MG63 (cell line): ENCODE measurements around the gene UVRAG. TPM values are rescaled to one million over a fixed set of nuclear protein-coding genes. Genes with fewer than 3 reads are reported as not detected.
"Not testable (repeated sequence)": the region's sequence is repeated elsewhere in the genome, so short reads cannot be mapped to it uniquely, and the experiment has no call there.

Experiments used
- DNase-seq: peaks from one replicate; pipeline ENCODE4 v3.0.0-alpha.2; 2020
- H3K27me3 ChIP-seq: fragments of 250-450 bp; sonication (Bioruptor Pico); 2 replicates; pipeline ENCODE4 v1.5.1; 2020; ENCODE audit warnings: mild to moderate bottlenecking, moderate library complexity
- H3K36me3 ChIP-seq: fragments of 250-450 bp; sonication (Bioruptor Pico); 2 replicates; pipeline ENCODE4 v1.5.1; 2020; ENCODE audit warnings: mild to moderate bottlenecking, moderate library complexity
- H3K4me3 ChIP-seq: fragments of 250-450 bp; sonication (Bioruptor Pico); 2 replicates; pipeline ENCODE4 v1.5.1; 2020; ENCODE audit warnings: mild to moderate bottlenecking, moderate library complexity
- H3K9me3 ChIP-seq: fragments of 250-450 bp; sonication (Bioruptor Pico); 2 replicates; pipeline ENCODE4 v1.5.1; 2020; ENCODE audit warnings: mild to moderate bottlenecking, moderate library complexity
- total RNA-seq: library from RNA; depleted of rRNA; stranded (reverse); fragments of >200 nt; shearing (Covaris generic); gene quantifications from 2 replicates; pipeline ENCODE4 v1.2.3, GENCODE V29; 2014; ENCODE audit warnings: low replicate concordance

Gene UVRAG
- total RNA-seq, 1 experiment from 2014 or later, result 6.9 TPM

- Histone ChIP-seq H3K27me3 (no peaks in the 10 kb centered on the region), H3K4me3 (no peak overlapping the region), H3K36me3 (no peaks in the 10 kb centered on the region), H3K9me3 (no peaks in the 10 kb centered on the region)
- DNase-seq, result no peak
Observed at GRCh38 chr11:76062733-76063132, 247.7 kb downstream of the UVRAG start.

DNA sequence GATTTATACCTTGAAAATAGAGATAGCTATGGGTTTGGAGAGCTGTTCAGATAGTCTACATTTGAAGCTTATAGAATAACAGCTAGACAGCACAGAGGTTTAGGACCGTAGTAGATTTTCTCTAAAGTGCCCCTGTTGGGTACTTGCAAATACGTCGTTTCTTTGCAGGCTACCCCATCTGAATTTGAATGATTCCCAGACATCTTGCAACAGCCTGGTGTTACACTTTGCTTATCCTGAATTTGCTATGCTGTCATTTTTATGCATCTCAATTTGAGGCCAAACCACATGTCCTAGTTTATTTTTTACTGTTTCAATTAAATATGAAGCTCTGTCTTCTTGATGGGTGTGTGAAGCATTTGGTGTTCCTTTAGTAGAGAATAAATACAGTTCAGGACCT lies 249.2 kb downstream of the UVRAG start:
- no peaks in the 10 kb centered on the region; the same call in 1 of the 2 replicates for H3K36me3 ChIP-seq
- H3K27me3 ChIP-seq, result no peaks in the 10 kb centered on the region
- H3K4me3 ChIP-seq, result no peak overlapping the region
- DNase-seq, result no peak
- no peaks in the 10 kb centered on the region for H3K9me3 ChIP-seq

GRCh38 chr11:76067099-76067498 lies 252.1 kb downstream of the UVRAG start:
- no peaks in the 10 kb centered on the region for H3K27me3 ChIP-seq
- peak; percentile 45 for DNase-seq
- H3K4me3 ChIP-seq, result no peak overlapping the region
- H3K36me3 ChIP-seq, result no peaks in the 10 kb centered on the region; the same call in 1 of the 2 replicates
- H3K9me3 ChIP-seq, result no peaks in the 10 kb centered on the region

DNA sequence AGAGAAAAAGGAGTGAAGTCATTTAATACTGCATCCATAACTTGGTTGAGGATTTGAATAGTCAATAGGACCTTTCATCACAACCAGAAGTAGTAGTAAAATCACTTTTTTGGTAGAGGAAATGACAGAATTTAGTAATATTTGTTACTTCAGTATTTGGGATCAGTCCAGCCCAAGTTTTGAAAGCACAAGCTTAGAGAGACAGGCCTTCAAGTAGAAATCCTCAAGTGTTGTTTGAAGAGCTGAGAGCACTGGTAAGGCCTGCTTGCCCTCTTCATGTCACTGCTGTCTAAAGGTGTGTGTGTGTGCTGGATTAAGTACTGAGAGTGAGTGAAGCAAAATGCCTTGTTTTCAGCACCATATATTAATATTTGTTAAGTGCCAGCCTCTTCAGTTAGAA lies 254.0 kb downstream of the UVRAG start:
- DNase-seq, result no peak
- H3K36me3 ChIP-seq, result no peaks in the 10 kb centered on the region; the same call in 1 of the 2 replicates
- H3K27me3 ChIP-seq, result no peaks in the 10 kb centered on the region
- no peaks in the 10 kb centered on the region for H3K9me3 ChIP-seq
- no peak overlapping the region for H3K4me3 ChIP-seq

- no peak overlapping the region for H3K4me3 ChIP-seq
- H3K9me3 ChIP-seq, result no peaks in the 10 kb centered on the region
Observed at GRCh38 chr11:76071090-76071489, 256.1 kb downstream of the UVRAG start.

DNA sequence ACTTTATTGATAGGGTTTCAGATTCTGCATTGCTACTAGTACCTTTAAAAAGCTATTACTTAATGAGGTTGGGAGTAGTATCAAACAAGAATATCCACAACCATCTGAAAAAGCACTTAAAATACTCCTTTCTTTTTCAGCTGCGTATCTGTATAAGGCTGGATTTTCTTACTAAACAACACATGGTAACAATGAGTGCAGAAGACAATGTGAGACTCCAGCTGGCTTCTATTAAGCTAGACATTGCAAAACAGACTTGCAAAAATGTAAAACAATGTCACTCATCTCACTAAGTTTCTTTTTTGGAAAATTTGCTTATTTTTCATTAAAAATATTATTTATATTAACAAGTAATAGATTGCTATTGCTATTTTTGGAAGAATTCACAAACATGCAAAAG lies 258.7 kb downstream of the UVRAG start:
- H3K36me3 ChIP-seq, result no peaks in the 10 kb centered on the region
- H3K9me3 ChIP-seq, result no peaks in the 10 kb centered on the region
- H3K27me3 ChIP-seq, result no peaks in the 10 kb centered on the region
- H3K4me3 ChIP-seq, result no peak overlapping the region
- no peak for DNase-seq

More at GRCh38 chr11:76071090-76071489, 256.1 kb downstream of the UVRAG start:
- H3K27me3 ChIP-seq, result no peaks in the 10 kb centered on the region
- DNase-seq, result no peak
- no peaks in the 10 kb centered on the region; the same call in 1 of the 2 replicates for H3K36me3 ChIP-seq

DNA sequence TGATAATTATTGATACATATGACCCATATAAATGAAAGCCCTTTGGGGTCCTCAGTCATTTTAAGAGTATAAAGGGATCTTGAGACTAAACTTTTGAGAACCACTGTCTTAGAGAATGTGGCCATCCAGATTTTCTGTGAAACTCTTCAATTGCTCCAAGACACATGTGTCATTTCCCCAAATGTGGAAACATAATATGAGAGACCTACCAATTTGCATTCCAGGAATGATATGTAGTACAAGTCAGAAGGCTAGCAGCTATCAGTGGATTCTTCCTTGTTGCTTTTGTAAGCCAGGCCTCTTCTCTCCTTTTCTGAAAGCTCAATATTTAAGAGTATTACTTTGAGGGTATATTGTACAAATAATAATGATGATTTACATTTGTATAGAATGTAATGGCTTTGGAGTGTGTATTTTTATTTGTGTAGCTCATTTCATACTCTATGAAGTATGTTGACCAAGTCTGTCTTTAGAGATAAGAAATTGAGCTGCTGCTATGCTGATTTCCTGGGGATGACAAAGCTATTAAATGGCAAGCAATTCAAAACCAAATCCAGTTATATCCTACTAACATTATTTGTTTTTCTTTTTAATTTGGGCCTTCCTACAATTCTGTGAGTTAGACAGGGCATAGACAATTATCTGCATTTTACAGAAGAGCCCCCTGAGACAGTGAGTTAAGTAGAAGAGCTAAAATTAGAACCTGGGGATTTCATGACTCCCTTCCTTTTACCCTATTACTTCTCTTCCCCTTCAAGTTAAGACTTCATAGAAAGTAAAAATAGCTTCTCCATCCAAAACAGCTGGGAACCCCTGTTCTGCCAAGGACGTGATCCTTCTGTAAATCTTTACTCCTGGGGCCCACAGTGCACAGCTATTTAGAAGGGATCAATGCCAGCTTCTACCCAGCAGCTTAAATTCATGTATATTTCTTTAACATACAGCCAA lies 259.4 kb downstream of the UVRAG start:
- H3K9me3 ChIP-seq, result no peaks in the 10 kb centered on the region
- DNase-seq, result peak; percentile 62
- no peak overlapping the region for H3K4me3 ChIP-seq
- no peaks in the 10 kb centered on the region for H3K27me3 ChIP-seq
- no peaks in the 10 kb centered on the region for H3K36me3 ChIP-seq

GRCh38 chr11:76075716-76076115 lies 260.7 kb downstream of the UVRAG start:
- Histone ChIP-seq H3K4me3 (no peak overlapping the region), H3K36me3 (no peaks in the 10 kb centered on the region), H3K27me3 (no peaks in the 10 kb centered on the region), H3K9me3 (no peaks in the 10 kb centered on the region)
- DNase-seq, result no peak

- H3K4me3 ChIP-seq, H3K36me3 ChIP-seq, H3K9me3 ChIP-seq, H3K27me3 ChIP-seq: not testable (repeated sequence)
- DNase-seq, result peak; percentile 2
Observed at GRCh38 chr11:76076253-76076652, 261.2 kb downstream of the UVRAG start.

DNA sequence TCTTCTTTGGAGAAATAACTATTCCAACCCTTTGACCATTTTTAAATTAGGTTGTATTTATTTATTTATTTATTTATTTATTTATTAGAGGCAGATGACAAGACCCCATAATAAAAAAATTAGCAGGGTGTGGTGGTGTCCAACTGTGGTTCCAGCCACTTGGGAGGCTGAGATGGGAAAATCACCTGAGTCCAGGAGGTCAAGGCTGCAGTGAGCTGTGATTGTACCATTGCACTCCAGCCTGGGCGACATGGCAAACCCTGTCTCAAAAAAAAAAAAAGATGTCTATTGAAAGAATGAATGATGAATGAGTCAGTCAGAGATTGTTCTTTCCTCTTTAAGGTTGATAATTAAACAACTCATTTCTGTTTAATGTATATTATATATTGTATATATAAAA lies 261.7 kb downstream of the UVRAG start:
- H3K9me3 ChIP-seq, result no peaks in the 10 kb centered on the region

DNA sequence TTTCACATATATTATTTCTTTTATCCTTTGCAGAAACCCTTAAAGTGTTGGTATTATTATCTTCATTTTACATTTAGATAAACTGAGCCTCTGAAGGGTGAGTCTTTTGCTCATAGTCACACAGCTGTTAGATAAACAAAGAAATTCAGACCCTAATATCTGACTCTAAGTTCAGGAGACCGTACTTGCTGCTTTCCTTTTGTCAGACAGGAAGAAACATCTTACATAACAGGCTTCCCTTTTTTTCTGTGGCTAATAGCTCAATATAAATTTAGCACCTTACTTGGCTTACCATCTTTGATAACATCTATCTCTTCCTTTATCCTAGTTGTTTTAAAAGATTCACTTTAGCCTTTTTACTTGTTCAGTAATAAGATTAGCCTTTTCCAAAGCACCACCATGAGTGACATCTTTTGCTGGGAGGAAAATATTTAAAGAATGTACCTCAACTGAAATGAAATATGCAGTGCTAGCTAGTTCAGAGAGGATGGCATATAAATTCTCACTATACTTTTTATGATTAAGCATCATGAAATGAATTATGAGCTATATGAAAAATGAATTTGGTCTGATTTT lies 262.7 kb downstream of the UVRAG start:
- Histone ChIP-seq H3K27me3 (no peaks in the 10 kb centered on the region), H3K36me3 (no peaks in the 10 kb centered on the region), H3K4me3 (no peak overlapping the region), H3K9me3 (no peaks in the 10 kb centered on the region)
- DNase-seq, result no peak

More for the DNA sequence above, 261.7 kb downstream of the UVRAG start:
- no peak for DNase-seq
- no peaks in the 10 kb centered on the region for H3K36me3 ChIP-seq
- no peak overlapping the region for H3K4me3 ChIP-seq
- H3K27me3 ChIP-seq, result no peaks in the 10 kb centered on the region

- not testable (repeated sequence) for H3K27me3 ChIP-seq, H3K4me3 ChIP-seq, H3K36me3 ChIP-seq, H3K9me3 ChIP-seq, DNase-seq
Observed at GRCh38 chr11:76081084-76081483, 266.1 kb downstream of the UVRAG start.

GRCh38 chr11:76083563-76084451 lies 268.8 kb downstream of the UVRAG start:
- Histone ChIP-seq H3K36me3 (no peaks in the 10 kb centered on the region), H3K27me3 (no peaks in the 10 kb centered on the region), H3K9me3 (no peaks in the 10 kb centered on the region), H3K4me3 (no peak overlapping the region)
- no peak for DNase-seq

GRCh38 chr11:76085270-76085669 lies 270.3 kb downstream of the UVRAG start:
- Histone ChIP-seq H3K27me3 (no peaks in the 10 kb centered on the region), H3K36me3 (no peaks in the 10 kb centered on the region), H3K9me3 (no peaks in the 10 kb centered on the region), H3K4me3 (no peak overlapping the region)
- DNase-seq, result no peak

- Histone ChIP-seq H3K4me3 (no peak overlapping the region), H3K27me3 (no peaks in the 10 kb centered on the region), H3K9me3 (no peaks in the 10 kb centered on the region), H3K36me3 (no peaks in the 10 kb centered on the region)
- no peak for DNase-seq
Observed at GRCh38 chr11:76086743-76087635, 272.0 kb downstream of the UVRAG start.

- no peak overlapping the region for H3K4me3 ChIP-seq
- DNase-seq, result no peak
- H3K36me3 ChIP-seq, result no peaks in the 10 kb centered on the region
- H3K9me3 ChIP-seq, result no peaks in the 10 kb centered on the region
- H3K27me3 ChIP-seq, result no peaks in the 10 kb centered on the region
Observed at GRCh38 chr11:76087749-76088148, 272.7 kb downstream of the UVRAG start.
